ENCODE results near the gene OR1F1.
A peak's percentile ranks its signal among the peaks of the same experiment; 100 is the strongest.

OR1F1 gene

DNA sequence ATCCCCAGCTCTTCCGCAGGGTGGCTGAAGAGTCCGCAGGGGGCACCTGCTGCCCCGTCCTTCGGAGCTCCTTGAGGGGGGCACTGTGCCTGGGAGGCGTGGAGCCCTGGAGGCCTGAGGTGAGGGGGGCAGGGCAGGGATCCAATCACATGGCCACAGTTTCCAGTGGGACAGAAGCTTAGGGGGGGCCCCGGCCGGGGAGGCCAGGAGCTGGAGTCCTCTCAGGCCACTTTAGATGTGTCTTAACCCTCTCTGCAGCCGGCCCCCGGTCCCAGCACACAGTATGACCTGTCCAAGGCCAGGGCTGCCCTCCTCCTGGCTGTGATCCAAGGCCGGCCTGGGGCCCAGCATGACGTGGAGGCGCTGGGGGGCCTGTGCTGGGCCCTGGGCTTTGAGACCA, 42.3 kb upstream of the OR1F1 start:
- H3K4me3 ChIP-seq (ENCODE audit: low read depth, low read length), result no peak overlapping the region
- in situ Hi-C loops (cut with HindIII; ENCODE audit: low sequenced_read_pairs), result no loop called here
- TF ChIP-seq, protein P1, sequence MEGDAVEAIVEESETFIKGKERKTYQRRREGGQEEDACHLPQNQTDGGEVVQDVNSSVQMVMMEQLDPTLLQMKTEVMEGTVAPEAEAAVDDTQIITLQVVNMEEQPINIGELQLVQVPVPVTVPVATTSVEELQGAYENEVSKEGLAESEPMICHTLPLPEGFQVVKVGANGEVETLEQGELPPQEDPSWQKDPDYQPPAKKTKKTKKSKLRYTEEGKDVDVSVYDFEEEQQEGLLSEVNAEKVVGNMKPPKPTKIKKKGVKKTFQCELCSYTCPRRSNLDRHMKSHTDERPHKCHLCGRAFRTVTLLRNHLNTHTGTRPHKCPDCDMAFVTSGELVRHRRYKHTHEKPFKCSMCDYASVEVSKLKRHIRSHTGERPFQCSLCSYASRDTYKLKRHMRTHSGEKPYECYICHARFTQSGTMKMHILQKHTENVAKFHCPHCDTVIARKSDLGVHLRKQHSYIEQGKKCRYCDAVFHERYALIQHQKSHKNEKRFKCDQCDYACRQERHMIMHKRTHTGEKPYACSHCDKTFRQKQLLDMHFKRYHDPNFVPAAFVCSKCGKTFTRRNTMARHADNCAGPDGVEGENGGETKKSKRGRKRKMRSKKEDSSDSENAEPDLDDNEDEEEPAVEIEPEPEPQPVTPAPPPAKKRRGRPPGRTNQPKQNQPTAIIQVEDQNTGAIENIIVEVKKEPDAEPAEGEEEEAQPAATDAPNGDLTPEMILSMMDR (IDR thresholded peaks at IDR 0.05; ENCODE audit: low read depth, low read length, missing control alignments), result no peak
- no peak for DNase-seq (ENCODE audit: low read depth)

DNA sequence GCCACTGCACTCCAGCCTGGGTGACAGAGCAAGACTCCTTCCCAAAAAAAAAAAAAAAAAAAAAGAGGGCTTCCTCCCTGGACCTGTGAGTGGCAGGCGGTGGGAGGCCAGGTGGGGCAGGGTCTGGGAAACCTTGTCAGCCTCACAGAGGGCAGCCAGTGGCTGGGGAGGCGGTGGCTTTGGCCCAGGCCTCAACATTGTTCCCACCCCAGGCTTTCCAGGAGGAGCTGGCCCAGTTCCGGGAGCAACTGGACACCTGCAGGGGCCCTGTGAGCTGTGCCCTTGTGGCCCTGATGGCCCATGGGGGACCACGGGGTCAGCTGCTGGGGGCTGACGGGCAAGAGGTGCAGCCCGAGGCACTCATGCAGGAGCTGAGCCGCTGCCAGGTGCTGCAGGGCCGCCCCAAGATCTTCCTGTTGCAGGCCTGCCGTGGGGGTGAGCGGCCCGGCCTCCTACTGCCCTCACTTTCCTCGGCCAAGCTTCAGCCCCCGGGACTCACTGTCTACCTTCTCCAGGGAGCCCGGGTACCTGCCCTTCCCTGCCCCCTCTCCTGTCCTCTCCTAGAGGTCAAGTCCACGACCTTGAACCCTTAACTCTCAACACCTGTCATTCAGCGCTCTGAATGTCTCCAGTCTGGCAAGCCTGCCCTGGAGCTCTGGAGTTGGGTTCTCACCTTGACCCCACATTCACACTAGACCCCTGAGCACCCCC, 40.8 kb upstream of the OR1F1 start:
- TF ChIP-seq, protein P1 (IDR thresholded peaks at IDR 0.05; ENCODE audit: low read depth, low read length, missing control alignments), result no peak
- H3K4me3 ChIP-seq (ENCODE audit: low read depth, low read length), result no peak overlapping the region
- DNase-seq (ENCODE audit: low read depth), result no peak
- in situ Hi-C loops (cut with HindIII; ENCODE audit: low sequenced_read_pairs), result no loop called here

DNA sequence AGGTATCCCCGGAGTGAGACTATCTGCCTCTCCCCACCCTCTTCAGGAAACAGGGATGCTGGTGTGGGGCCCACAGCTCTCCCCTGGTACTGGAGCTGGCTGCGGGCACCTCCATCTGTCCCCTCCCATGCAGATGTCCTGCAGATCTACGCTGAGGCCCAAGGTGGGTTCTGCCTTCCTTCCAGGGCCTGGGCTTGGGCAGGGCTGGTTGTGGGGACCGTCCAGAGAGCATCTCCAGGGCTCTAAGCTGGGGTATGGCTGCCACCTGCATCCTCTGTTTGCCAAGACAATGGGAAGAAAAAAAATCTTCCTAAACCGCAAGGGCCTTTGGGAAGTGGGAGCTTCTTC, 40.3 kb upstream of the OR1F1 start:
- TF ChIP-seq, protein P1 (IDR thresholded peaks at IDR 0.05; ENCODE audit: low read depth, low read length, missing control alignments), result no peak
- H3K4me3 ChIP-seq (ENCODE audit: low read depth, low read length), result no peak overlapping the region
- in situ Hi-C loops (cut with HindIII; ENCODE audit: low sequenced_read_pairs), result no loop called here
- DNase-seq (ENCODE audit: low read depth), result no peak

DNA sequence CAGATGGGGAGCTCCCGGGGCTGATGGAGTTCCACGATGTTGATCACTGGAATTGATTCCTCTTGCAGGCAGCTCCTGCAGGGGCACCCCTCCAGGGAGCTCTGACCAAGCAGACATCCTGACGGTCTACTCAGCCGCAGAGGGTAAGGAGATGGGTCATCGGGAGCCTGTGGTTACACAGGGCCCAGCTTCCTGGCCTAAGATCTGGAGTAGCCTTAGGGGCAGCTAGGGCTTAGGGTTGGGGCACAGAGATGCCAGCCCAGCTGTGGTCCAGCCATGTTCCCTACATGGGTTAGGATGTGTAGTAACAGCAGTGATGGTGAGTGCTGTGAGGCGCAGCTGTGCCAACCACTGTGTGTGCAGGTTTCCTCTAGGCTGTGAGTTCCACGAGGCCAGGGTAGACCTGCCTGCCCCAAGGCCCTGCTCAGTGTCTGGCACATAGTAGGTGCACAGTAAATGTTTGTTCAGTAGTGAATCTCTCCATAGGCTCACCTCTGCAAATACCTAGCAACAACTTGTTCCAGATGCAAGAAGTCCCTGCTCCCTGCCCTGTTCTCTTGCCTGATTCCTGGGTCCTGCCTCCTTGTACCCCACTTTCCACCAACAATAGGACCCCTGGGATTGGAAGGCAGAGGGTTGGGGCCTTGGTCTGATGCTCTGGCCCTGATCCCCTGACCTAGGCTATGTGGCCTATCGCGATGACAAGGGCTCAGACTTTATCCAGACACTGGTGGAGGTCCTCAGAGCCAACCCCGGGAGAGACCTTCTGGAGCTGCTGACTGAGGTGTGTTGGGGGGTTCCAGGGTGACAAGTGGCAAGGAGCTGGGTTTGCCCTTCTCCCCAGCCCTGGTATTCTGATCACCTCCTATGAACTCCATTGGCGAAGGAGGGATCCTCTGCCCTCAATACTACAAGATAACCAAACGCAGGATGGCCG, 39.5 kb upstream of the OR1F1 start:
- TF ChIP-seq, protein P1 (IDR thresholded peaks at IDR 0.05; ENCODE audit: low read depth, low read length, missing control alignments), result no peak
- in situ Hi-C loops (cut with HindIII; ENCODE audit: low sequenced_read_pairs), result no loop called here
- DNase-seq (ENCODE audit: low read depth), result no peak
- H3K4me3 ChIP-seq (ENCODE audit: low read depth, low read length), result no peak overlapping the region

DNA sequence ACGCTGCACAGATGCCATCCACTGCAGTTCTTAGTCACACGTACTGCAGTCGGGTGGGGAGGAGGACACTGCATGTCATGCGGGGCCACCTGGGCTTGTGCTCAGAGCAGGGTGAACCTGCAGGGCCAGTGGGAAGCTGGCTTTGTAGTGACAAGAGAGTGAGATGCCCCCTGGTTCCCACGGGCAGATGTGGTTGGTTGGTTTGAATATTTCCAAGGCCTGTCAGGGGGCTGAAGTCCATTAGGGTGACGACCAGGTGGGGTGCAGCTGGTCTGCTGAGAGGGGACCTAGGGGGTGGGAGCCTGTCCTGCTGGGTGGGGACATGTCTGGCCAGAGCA, 38.8 kb upstream of the OR1F1 start:
- H3K4me3 ChIP-seq (ENCODE audit: low read depth, low read length), result peak overlapping the region; percentile 67
- in situ Hi-C loops (cut with HindIII; ENCODE audit: low sequenced_read_pairs), result no loop called here
- TF ChIP-seq, protein P1 (IDR thresholded peaks at IDR 0.05; ENCODE audit: low read depth, low read length, missing control alignments), result no peak

DNA sequence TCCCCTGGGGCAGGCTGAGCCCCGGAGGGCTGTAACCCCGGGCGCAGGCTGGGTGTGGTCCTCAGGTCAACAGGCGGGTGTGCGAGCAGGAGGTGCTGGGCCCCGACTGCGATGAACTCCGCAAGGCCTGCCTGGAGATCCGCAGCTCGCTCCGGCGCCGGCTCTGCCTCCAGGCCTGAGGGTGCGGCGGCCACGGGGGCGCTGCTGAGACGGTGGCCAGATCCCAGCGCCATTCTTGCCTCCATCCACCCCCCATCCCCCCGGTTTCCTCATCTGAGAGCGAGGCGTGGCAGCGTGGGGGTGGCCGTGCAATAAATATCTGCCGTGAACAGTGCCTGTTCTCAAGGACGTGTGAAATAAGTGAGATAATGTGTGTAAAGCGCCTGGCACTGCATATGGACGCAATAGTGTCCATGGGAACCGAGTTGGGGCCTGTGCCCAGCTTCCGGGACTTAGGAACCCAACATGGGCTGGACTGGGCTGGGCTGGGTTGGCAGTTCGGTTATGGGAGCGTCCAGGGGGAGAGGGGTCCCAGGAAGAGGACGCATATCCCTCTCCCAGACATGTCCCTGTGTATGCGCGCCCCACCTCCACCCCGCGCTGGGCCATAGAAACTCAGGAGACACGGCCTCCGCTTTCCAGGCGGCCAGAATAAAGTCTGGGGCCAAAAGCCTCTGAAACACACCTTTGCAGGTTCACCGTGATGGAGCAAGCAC, 38.2 kb upstream of the OR1F1 start:
- in situ Hi-C loops (cut with HindIII; ENCODE audit: low sequenced_read_pairs), result loop anchor here (5.0 kb wide), 1 partner anchor 82 kb away; the partner anchor contains the start of gene IL32
- peak overlapping the region; percentile 67 for H3K4me3 ChIP-seq (ENCODE audit: low read depth, low read length)
- TF ChIP-seq, protein P1 (IDR thresholded peaks at IDR 0.05; ENCODE audit: low read depth, low read length, missing control alignments), result peak; percentile 54
- DNase-seq (ENCODE audit: low read depth), result no peak

More for the DNA sequence above, 38.8 kb upstream of the OR1F1 start:
- no peak for DNase-seq (ENCODE audit: low read depth)

Measured in astrocyte of the cerebellum (primary cell).